Activated T-cell treated with anti-CD3 and anti-CD28 coated beads, Interleukin-2, amount 50 U/mL, for 24 hours (primary cell): ENCODE data around the gene MS4A18.
"Not testable (repeated sequence)": the region's sequence is repeated elsewhere in the genome, so short reads cannot be mapped to it uniquely, and the experiment has no call there.

Source experiments
- DNase-seq: peaks from one replicate; pipeline ENCODE4 v3.0.0-alpha.2; 2020
- H3K27ac Mint-ChIP-seq: 2 replicates; pipeline ENCODE4 v1.8.0; 2020; ENCODE audit warnings: mild to moderate bottlenecking, mixed read lengths
- H3K27me3 Mint-ChIP-seq: 2 replicates; pipeline ENCODE4 v1.8.0; 2020; ENCODE audit warnings: mixed read lengths
- H3K36me3 Mint-ChIP-seq: 2 replicates; pipeline ENCODE4 v1.8.0; 2020; ENCODE audit warnings: low read depth, mixed read lengths
- H3K4me1 Mint-ChIP-seq: 2 replicates; pipeline ENCODE4 v1.8.0; 2020; ENCODE audit warnings: low read depth, mixed read lengths
- H3K4me3 Mint-ChIP-seq: 2 replicates; pipeline ENCODE4 v1.8.0; 2020; ENCODE audit warnings: mild to moderate bottlenecking, moderate library complexity, mixed read lengths
- H3K9me3 Mint-ChIP-seq: 2 replicates; pipeline ENCODE4 v1.8.0; 2020; ENCODE audit warnings: mixed read lengths

Gene MS4A18

DNA sequence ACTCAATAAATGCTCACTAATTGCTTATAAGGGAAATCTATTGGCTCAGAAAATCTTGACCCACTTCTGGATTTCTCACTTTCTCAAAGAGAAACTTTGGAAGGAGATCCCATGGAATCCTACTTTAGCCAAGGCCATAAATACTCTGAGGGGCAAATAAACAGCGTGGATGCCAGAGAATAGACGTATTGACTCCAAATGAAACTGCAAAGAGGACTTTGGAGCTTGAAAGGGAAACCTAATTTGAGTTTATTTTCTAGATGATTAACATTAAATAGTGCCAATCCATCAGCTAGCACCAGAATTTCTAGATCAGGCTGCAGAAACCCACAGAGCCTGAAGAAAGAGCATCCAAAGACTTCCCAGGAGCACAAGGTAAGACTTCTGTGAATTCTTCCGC lies at the start of gene MS4A18:
Gene MS4A18 (plus strand): TSS at position 301 of the 400 bp plus-strand sequence.
- no peaks in the 10 kb centered on the region for H3K36me3 Mint-ChIP-seq
- no peaks in the 10 kb centered on the region for H3K9me3 Mint-ChIP-seq
- H3K4me1 Mint-ChIP-seq, result no peaks in the 10 kb centered on the region
- no peak within 1 kb of the TSS for H3K4me3 Mint-ChIP-seq
- peaks cover 31% of the 10 kb centered on the region for H3K27me3 Mint-ChIP-seq
- no peak for DNase-seq
- H3K27ac Mint-ChIP-seq, result no peak within 1 kb of the TSS

DNA sequence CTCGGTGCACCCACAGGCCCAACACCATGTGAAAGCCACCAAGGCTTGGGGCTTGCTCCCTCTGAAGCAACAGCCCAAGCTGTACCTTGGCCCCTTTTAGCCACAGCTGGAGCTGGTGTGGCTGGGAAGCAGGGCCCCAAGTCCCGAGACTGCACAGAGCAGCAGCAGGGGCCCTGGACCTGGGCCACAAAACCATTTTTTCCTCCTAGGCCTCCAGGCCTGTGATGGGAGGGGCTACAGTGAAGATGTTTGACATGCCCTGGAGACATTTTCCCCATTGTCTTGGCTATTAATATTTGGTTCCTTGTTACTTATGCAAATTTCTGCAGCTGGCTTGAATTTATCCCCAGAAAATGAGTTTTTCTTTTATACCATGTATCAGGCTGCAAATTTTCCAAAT lies 46.3 kb upstream of the MS4A18 start:
- not testable (repeated sequence) for H3K36me3 Mint-ChIP-seq, H3K4me3 Mint-ChIP-seq, H3K27ac Mint-ChIP-seq, H3K4me1 Mint-ChIP-seq, DNase-seq
- Mint-ChIP-seq H3K27me3 (peaks cover 40% of the 10 kb centered on the region), H3K9me3 (peaks cover 34% of the 10 kb centered on the region)

DNA sequence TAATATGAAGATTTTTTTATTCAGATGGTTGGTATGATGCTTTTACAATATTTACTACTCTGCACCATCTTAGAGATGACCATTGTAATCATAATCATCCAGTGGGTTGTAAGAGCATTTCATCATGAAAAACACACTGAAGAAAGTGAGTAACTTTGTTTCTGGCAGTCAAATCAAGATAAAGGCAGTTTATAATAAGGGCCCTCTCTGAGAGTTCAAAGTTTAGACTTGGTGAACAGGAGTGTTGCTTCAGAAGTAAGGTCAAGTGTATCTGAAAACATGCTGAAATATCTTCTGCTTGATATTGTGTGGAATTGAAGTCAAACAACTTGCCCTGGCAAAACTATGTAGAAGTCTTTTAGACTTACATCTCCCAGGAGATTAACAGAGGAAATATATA lies 44.6 kb upstream of the MS4A18 start:
- Mint-ChIP-seq H3K4me3 (no peak overlapping the region), H3K4me1 (no peaks in the 10 kb centered on the region), H3K9me3 (peaks cover 29% of the 10 kb centered on the region), H3K36me3 (peaks cover 2% of the 10 kb centered on the region), H3K27me3 (peaks cover 33% of the 10 kb centered on the region), H3K27ac (no peak overlapping the region)
- DNase-seq, result no peak

DNA sequence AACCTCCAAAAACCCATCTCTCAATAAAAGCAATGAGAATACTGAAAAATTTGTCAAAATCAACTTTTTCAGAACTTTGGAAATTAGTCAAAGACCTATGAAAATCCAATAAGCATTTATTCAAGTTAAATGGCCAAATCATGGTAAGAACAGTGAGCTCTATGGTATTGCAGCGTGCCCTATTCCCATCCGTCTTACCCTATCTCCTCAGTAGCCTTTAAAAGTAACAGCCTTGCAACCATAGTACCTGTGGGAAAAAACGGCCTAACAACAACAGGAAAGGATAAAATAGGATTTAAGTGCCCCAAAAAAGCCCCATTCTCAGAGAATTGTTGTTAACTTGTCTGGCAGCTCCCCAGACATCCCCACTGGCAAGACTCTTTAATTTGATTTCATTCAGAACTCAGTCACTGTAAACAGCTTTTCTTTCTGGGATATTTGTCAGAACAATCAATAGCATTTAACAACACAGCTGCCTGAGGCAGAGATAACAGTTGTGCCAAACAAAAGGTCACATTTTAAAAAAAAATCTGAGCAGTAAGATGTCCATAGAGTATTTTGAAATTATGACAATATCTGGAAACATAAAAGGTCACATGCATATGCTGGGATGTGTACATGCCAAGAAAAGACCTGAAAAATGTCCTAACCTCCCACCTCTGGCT lies 43.9 kb upstream of the MS4A18 start:
- H3K27me3 Mint-ChIP-seq, result peaks cover 33% of the 10 kb centered on the region
- H3K36me3 Mint-ChIP-seq, result peaks cover 2% of the 10 kb centered on the region

DNA sequence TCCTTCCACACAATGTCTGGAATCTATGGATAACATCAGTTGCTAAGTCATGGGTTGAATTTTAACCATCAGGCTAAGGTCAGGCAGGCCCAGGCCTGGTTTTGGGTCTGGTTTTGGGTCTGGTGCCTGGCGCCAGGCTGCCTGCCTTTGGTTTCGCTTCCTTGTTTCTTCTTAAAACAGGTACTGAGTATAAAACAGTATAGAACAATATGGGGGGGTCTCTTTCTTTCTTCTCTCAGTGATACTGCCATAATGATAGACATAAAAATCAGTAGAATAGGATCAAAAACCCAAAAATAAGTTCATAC lies 40.0 kb upstream of the MS4A18 start:
- H3K36me3 Mint-ChIP-seq, H3K27ac Mint-ChIP-seq, H3K4me1 Mint-ChIP-seq, H3K4me3 Mint-ChIP-seq, H3K9me3 Mint-ChIP-seq, DNase-seq: not testable (repeated sequence)
- H3K27me3 Mint-ChIP-seq, result peaks cover 28% of the 10 kb centered on the region

More for the DNA sequence above, 43.9 kb upstream of the MS4A18 start:
- DNase-seq, result no peak
- Mint-ChIP-seq H3K4me3 (no peak overlapping the region), H3K4me1 (no peaks in the 10 kb centered on the region), H3K9me3 (peaks cover 29% of the 10 kb centered on the region), H3K27ac (no peak overlapping the region)

DNA sequence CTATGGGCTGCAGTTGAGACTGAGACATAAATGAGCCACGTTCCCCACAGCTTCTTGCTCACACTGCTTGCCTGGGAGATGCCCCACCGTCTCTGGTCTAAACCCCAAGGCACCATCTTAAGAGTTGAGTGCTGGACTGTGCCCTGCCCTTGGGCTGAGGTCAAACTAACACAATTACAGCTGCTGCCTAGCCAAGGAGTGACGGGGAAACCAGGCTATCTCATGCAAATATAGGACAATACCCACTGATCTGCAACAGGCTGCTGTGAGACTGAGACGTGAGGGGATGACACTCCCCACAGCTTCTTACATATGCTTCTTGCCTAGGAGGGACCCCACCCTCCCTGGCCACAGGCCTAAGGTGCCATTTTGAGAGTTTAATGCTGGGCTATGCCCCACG lies 32.9 kb upstream of the MS4A18 start:
- H3K9me3 Mint-ChIP-seq, result no peaks in the 10 kb centered on the region
- H3K4me1 Mint-ChIP-seq, result no peaks in the 10 kb centered on the region
- peaks cover 24% of the 10 kb centered on the region for H3K27me3 Mint-ChIP-seq
- no peak for DNase-seq
- H3K36me3 Mint-ChIP-seq, result no peaks in the 10 kb centered on the region
- H3K4me3 Mint-ChIP-seq, result no peak overlapping the region
- H3K27ac Mint-ChIP-seq, result no peak overlapping the region

DNA sequence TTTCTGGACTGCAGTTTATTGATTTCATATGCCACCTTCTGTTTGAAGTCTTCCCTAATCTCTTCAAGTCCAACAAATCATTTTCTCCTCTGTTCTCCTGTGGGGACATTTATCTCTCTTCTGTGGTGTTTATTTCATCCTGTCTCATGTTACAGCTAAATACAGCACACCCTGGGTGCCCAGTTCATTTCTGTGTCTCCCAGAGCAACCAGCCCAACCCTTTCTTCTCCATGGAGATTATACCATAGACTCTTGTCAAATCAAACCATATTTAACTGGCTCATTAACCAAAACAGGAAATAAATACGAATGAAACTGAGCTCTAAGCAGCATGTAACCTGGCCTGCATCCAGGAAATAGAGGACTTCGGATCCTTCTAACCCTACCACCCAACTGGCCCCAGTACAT lies 25.2 kb upstream of the MS4A18 start, which contains the start of gene MS4A8:
Gene MS4A8 (plus strand): TSS at position 329 of the 408 bp plus-strand sequence. CDS start 1,249 bp downstream, outside the sequence.
- DNase-seq, result no peak
- Mint-ChIP-seq H3K9me3 (no peaks in the 10 kb centered on the region), H3K27ac (no peak within 1 kb of the TSS), H3K27me3 (no peaks in the 10 kb centered on the region), H3K4me1 (no peaks in the 10 kb centered on the region), H3K4me3 (no peak within 1 kb of the TSS), H3K36me3 (no peaks in the 10 kb centered on the region)

DNA sequence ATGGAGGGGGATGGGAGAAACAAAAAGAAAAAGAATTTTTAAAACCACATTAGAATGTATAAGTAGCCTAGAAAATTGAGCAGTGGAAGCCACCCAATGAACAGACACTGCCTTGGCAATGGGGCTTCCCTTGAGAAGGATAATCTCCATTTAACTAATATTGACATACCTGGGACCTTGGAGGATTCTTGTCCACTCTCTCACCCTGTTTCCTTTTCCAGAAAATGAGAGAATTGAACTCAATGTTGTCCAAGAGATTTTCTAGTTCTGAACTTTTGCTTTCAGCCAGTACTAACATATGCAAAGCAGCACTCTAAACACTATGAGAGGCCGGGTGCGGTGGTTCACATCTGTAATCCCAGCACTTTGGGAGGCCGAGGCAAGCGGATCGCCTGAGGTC lies 24.6 kb upstream of the MS4A18 start:
- no peaks in the 10 kb centered on the region for H3K4me1 Mint-ChIP-seq
- H3K36me3 Mint-ChIP-seq, result no peaks in the 10 kb centered on the region

DNA sequence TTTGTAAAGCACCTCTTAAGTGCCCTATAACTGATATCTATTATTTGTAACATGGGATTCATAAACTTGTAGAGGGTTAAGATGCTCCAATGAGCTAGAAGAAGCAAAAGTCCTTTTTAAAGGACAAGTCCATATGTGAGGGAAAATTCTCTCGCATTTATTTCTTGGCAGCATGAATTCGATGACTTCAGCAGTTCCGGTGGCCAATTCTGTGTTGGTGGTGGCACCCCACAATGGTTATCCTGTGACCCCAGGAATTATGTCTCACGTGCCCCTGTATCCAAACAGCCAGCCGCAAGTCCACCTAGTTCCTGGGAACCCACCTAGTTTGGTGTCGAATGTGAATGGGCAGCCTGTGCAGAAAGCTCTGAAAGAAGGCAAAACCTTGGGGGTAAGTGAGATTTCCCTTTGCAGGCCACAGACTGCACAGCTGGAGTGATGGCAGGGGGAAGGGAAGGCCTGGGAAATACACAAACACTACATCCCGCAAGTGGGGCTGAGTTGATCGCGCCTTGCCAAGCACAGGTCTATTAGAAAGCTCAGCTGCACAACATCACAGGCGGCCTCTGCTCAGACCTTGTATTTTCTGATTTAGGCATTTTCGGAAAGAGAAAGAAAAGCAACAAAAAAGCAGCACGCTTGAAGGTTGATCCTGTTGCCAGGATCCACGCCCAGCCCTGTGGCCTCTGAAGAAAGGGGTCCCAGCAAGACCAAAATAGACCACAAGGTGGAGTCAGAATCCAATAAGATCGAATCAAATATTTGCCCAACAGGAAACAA lies 23.6 kb upstream of the MS4A18 start:
- Mint-ChIP-seq H3K4me3 (no peak overlapping the region), H3K9me3 (no peaks in the 10 kb centered on the region), H3K27ac (no peak overlapping the region), H3K4me1 (no peaks in the 10 kb centered on the region), H3K36me3 (no peaks in the 10 kb centered on the region), H3K27me3 (peaks cover 7% of the 10 kb centered on the region)
- no peak for DNase-seq

More for the DNA sequence above, 24.6 kb upstream of the MS4A18 start:
- Mint-ChIP-seq H3K27ac (no peak overlapping the region), H3K4me3 (no peak overlapping the region), H3K9me3 (no peaks in the 10 kb centered on the region), H3K27me3 (no peaks in the 10 kb centered on the region)
- DNase-seq, result no peak

DNA sequence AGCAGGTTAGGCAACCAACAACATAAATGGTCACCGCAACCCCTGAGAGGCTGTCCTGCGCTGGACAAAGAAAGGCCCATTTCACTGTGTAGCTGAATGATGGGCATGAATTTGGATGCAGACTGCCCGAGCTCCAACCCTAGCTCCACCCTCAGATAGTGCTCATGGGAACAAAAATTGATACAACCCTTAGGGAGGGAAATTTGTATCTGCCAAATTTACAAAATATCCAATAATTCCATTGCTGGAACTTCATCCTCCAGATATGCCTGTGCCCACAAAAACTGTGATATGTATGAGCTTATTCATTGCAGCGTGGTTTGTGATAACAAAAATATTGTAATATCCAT lies 23.1 kb upstream of the MS4A18 start:
- no peaks in the 10 kb centered on the region for H3K4me1 Mint-ChIP-seq
- no peaks in the 10 kb centered on the region for H3K9me3 Mint-ChIP-seq
- H3K4me3 Mint-ChIP-seq, result no peak overlapping the region
- no peaks in the 10 kb centered on the region for H3K36me3 Mint-ChIP-seq
- no peak overlapping the region for H3K27ac Mint-ChIP-seq
- H3K27me3 Mint-ChIP-seq, result peaks cover 7% of the 10 kb centered on the region
- no peak for DNase-seq

DNA sequence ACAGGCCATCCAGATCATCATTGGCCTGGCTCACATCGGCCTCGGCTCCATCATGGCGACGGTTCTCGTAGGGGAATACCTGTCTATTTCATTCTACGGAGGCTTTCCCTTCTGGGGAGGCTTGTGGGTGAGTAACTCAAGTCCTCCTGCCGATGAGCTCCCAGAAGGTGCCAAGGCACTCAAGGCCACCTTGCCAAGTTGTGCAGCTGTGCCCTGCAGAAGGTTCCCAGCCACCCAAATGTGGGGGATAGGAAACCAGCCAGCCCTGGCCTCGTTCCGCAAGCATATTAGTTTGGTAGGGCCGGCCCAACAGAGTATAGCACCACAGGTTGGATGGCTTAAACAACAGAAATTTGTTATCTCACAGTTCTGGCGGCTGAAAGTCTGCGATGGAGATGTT lies 21.1 kb upstream of the MS4A18 start:
- no peak overlapping the region for H3K4me3 Mint-ChIP-seq
- no peaks in the 10 kb centered on the region for H3K4me1 Mint-ChIP-seq
- peaks cover 16% of the 10 kb centered on the region for H3K27me3 Mint-ChIP-seq
- no peak overlapping the region for H3K27ac Mint-ChIP-seq
- no peaks in the 10 kb centered on the region for H3K9me3 Mint-ChIP-seq
- DNase-seq, result no peak
- H3K36me3 Mint-ChIP-seq, result no peaks in the 10 kb centered on the region

DNA sequence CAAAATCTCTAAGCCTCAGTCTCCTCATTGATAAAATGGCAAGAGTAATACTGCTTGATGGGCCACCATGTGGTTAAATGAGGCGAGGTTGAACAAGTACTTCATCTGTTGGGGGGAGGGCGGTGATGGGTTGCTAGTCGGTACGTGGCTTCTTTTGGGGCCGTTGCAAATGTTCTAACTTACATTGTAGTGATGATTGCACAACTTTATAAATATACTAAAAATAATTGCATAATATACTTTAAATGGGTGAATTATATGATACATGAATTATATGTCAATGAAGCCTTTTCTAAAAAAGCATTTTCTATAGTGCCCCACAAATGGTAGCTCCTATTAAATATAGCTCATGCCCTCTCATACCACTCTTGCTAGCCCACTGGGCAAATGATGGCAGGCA lies 18.6 kb upstream of the MS4A18 start:
- Mint-ChIP-seq H3K9me3 (no peaks in the 10 kb centered on the region), H3K27ac (no peak overlapping the region), H3K4me3 (no peak overlapping the region), H3K36me3 (no peaks in the 10 kb centered on the region), H3K4me1 (no peaks in the 10 kb centered on the region), H3K27me3 (peaks cover 19% of the 10 kb centered on the region)
- DNase-seq, result no peak

DNA sequence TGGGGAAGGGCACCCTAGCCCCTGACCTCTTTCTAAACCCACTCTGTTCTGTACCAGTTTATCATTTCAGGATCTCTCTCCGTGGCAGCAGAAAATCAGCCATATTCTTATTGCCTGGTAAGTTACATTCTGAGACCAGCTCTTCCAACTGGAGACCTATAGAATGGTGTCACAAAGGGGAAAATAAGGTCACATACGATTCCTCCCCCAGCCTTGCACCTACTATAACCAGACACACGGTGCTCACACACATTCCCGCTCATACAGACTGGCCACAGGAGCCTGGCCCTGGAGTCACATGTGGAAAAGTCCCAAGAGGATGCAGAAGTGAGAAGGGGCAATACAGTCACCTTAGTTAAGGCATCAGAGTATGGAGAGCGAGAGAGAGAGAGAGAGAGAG lies 17.6 kb upstream of the MS4A18 start:
- no peaks in the 10 kb centered on the region for H3K9me3 Mint-ChIP-seq
- no peak overlapping the region for H3K4me3 Mint-ChIP-seq
- no peak overlapping the region for H3K27ac Mint-ChIP-seq
- no peak for DNase-seq
- peaks cover 19% of the 10 kb centered on the region for H3K27me3 Mint-ChIP-seq
- no peaks in the 10 kb centered on the region for H3K4me1 Mint-ChIP-seq
- no peaks in the 10 kb centered on the region for H3K36me3 Mint-ChIP-seq

DNA sequence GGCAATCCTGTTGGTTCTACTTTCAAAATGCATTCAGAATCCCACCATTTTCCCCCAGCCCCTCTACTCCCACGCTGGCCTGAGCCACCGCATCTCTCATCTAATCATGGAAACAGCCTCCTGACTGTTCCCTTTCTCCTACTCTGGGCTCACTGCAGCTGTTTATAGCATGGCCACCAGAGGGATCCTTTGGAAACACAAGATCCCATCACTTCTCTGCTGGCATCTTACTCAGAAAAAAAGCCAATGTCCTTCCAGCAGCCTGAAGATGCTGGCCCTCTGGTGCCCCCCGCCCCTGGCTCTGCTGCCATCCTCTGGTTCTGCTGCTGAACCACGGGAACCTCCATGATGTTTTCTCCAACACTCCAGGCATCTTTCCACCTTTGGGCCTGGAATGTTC lies 14.0 kb upstream of the MS4A18 start:
- Mint-ChIP-seq H3K36me3 (no peaks in the 10 kb centered on the region), H3K4me1 (no peaks in the 10 kb centered on the region), H3K4me3 (no peak overlapping the region), H3K27me3 (peaks cover 23% of the 10 kb centered on the region), H3K9me3 (no peaks in the 10 kb centered on the region), H3K27ac (no peak overlapping the region)
- DNase-seq, result no peak

DNA sequence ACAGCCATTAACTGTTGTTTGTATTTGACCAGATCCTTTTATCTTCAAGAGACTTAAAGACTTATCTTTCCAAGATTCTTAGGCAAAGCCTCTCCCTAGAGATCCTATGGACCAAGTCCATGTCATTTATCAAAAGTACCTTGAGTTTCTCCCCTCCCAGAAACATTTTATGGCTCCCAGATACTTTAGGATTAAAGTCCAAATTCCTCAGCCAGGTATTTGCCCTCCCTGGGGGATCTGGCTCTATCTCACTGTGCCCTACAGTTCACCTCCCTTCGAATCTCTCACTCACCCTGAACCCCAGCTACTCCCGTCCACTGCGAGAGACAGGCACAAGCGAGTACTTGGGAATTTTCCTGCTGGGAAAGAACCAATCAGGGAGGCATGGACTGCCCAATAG lies 13.2 kb upstream of the MS4A18 start:
- Mint-ChIP-seq H3K9me3 (no peaks in the 10 kb centered on the region), H3K36me3 (no peaks in the 10 kb centered on the region), H3K4me3 (no peak overlapping the region), H3K27me3 (peaks cover 23% of the 10 kb centered on the region), H3K4me1 (no peaks in the 10 kb centered on the region), H3K27ac (no peak overlapping the region)
- no peak for DNase-seq
